ENCODE measurements around the gene RPP25L. TPM values are rescaled to one million over a fixed set of nuclear protein-coding genes. Genes with fewer than 3 reads are reported as not detected.

RPP25L gene
- total and polyA plus RNA-seq, 5 donors = 17.8 to 49.0 (median 33.8) TPM

GRCh38 chr9:34607331-34607730 is 4.6 kb downstream of the RPP25L start:
- Histone ChIP-seq H3K4me1 (ENCODE audit: control insufficient read depth, insufficient read depth, low read length) (peaks cover 8% of the 10 kb centered on the region), H3K4me3 (ENCODE audit: low read length) (no peak overlapping the region), H3K27me3 (ENCODE audit: control insufficient read depth, insufficient read depth) (no peaks in the 10 kb centered on the region), H3K9me3 (ENCODE audit: control insufficient read depth, low read length) (no peaks in the 10 kb centered on the region), H3K27ac (ENCODE audit: low read length) (no peak overlapping the region)
- DNase-seq (no peak), ATAC-seq (no peak)
- 48% methylated on average over 2 of the region's 2 CpGs for WGBS
- intact Hi-C loops (cut with DNase I) = loop anchor here in 1 of 4 donors (10.0 kb wide), 2 partner anchors 183 to 273 kb away; no protein-coding TSS in a partner anchor

GRCh38 chr9:34606905-34607304 is 5.0 kb downstream of the RPP25L start:
- intact Hi-C loops (cut with DNase I) = loop anchor here in 1 of 4 donors (10.0 kb wide), 2 partner anchors 182 to 272 kb away; no protein-coding TSS in a partner anchor
- Histone ChIP-seq H3K4me3 (ENCODE audit: low read length) (no peak overlapping the region), H3K4me1 (ENCODE audit: control insufficient read depth, insufficient read depth, low read length) (peaks cover 8% of the 10 kb centered on the region), H3K27me3 (ENCODE audit: control insufficient read depth, insufficient read depth) (no peaks in the 10 kb centered on the region), H3K9me3 (ENCODE audit: control insufficient read depth, low read length) (no peaks in the 10 kb centered on the region), H3K27ac (ENCODE audit: low read length) (no peak overlapping the region)
- ATAC-seq (no peak), DNase-seq (peak in 1 of 3 donors; percentile 14)
- WGBS = 84% methylated on average over 3 of the region's 3 CpGs

GRCh38 chr9:34606190-34606589 is 5.7 kb downstream of the RPP25L start:
- intact Hi-C loops (cut with DNase I) = loop anchor here in 1 of 4 donors (10.0 kb wide), 2 partner anchors 181 to 271 kb away; no protein-coding TSS in a partner anchor
- DNase-seq = no peak
- Histone ChIP-seq H3K4me1 (ENCODE audit: control insufficient read depth, insufficient read depth, low read length) (peaks cover 6% of the 10 kb centered on the region), H3K27ac (ENCODE audit: low read length) (no peak overlapping the region), H3K27me3 (ENCODE audit: control insufficient read depth, insufficient read depth) (no peaks in the 10 kb centered on the region), H3K4me3 (ENCODE audit: low read length) (no peak overlapping the region), H3K9me3 (ENCODE audit: control insufficient read depth, low read length) (no peaks in the 10 kb centered on the region)
- no peak for ATAC-seq

GRCh38 chr9:34603610-34604231 is 8.2 kb downstream of the RPP25L start:
- no peak overlapping the region for H3K4me3 ChIP-seq (ENCODE audit: low read length)
- no peaks in the 10 kb centered on the region for H3K9me3 ChIP-seq (ENCODE audit: control insufficient read depth, low read length)
- H3K27ac ChIP-seq (ENCODE audit: low read length) = no peak overlapping the region
- peaks cover 3% of the 10 kb centered on the region for H3K4me1 ChIP-seq (ENCODE audit: control insufficient read depth, insufficient read depth, low read length)
- DNase-seq (peak; percentile 79 to 96 (median 90)), ATAC-seq (peak; percentile 86 to 89)
- 49% methylated on average over 4 of the region's 4 CpGs for WGBS
- intact Hi-C loops (cut with DNase I) = loop anchor here in 2 of 4 donors (5.0 to 10.0 kb wide), 3 partner anchors 101 to 269 kb away; no protein-coding TSS in a partner anchor
- no peaks in the 10 kb centered on the region for H3K27me3 ChIP-seq (ENCODE audit: control insufficient read depth, insufficient read depth)

- WGBS = 79% methylated on average over 6 of the region's 6 CpGs
- intact Hi-C loops (cut with DNase I) = loop anchor here in 2 of 4 donors (5.0 to 10.0 kb wide), 3 partner anchors 100 to 267 kb away; no protein-coding TSS in a partner anchor
- Histone ChIP-seq H3K4me1 (ENCODE audit: control insufficient read depth, insufficient read depth, low read length) (peaks cover 3% of the 10 kb centered on the region), H3K27me3 (ENCODE audit: control insufficient read depth, insufficient read depth) (no peaks in the 10 kb centered on the region), H3K9me3 (ENCODE audit: control insufficient read depth, low read length) (no peaks in the 10 kb centered on the region), H3K27ac (ENCODE audit: low read length) (no peak overlapping the region), H3K4me3 (ENCODE audit: low read length) (no peak overlapping the region)
- no peak for ATAC-seq
- DNase-seq = peak in 1 of 3 donors; percentile 23
Observed at GRCh38 chr9:34601937-34602573, 9.8 kb downstream of the RPP25L start.

GRCh38 chr9:34600908-34601307 is 11.0 kb downstream of the RPP25L start:
- H3K4me1 ChIP-seq (ENCODE audit: control insufficient read depth, insufficient read depth, low read length) = peaks cover 3% of the 10 kb centered on the region
- ATAC-seq = no peak
- intact Hi-C loops (cut with DNase I) = loop anchor here in 2 of 4 donors (5.0 to 10.0 kb wide), 3 partner anchors 99 to 266 kb away; no protein-coding TSS in a partner anchor
- H3K27me3 ChIP-seq (ENCODE audit: control insufficient read depth, insufficient read depth) = no peaks in the 10 kb centered on the region
- DNase-seq = peak in 1 of 3 donors; percentile 38
- H3K27ac ChIP-seq (ENCODE audit: low read length) = no peak overlapping the region
- H3K4me3 ChIP-seq (ENCODE audit: low read length) = no peak overlapping the region
- H3K9me3 ChIP-seq (ENCODE audit: control insufficient read depth, low read length) = no peaks in the 10 kb centered on the region
- WGBS = 37% methylated on average over 1 of the region's 1 CpG

GRCh38 chr9:34599546-34599945 is 12.4 kb downstream of the RPP25L start:
- no peak for ATAC-seq
- intact Hi-C loops (cut with DNase I) = loop anchor here in 2 of 4 donors (5.0 to 10.0 kb wide), 5 partner anchors 155 to 265 kb away; no protein-coding TSS in a partner anchor
- WGBS = 20% methylated on average over 1 of the region's 1 CpG

GRCh38 chr9:34594177-34594576 is 17.7 kb downstream of the RPP25L start:
- intact Hi-C loops (cut with DNase I) = loop anchor here in 2 of 4 donors (10.0 kb wide), 4 partner anchors 149 to 259 kb away; no protein-coding TSS in a partner anchor
- H3K9me3 ChIP-seq (ENCODE audit: control insufficient read depth, low read length) = no peaks in the 10 kb centered on the region
- no peaks in the 10 kb centered on the region for H3K27me3 ChIP-seq (ENCODE audit: control insufficient read depth, insufficient read depth)
- ATAC-seq (peak in 1 of 2 donors; percentile 1), DNase-seq (peak in 2 of 3 donors; percentile 87 to 92)
- 32% methylated on average over 9 of the region's 9 CpGs for WGBS
- peak overlapping the region; percentile 29 for H3K27ac ChIP-seq (ENCODE audit: low read length)
- no peak overlapping the region for H3K4me3 ChIP-seq (ENCODE audit: low read length)
- peaks cover 4% of the 10 kb centered on the region for H3K4me1 ChIP-seq (ENCODE audit: control insufficient read depth, insufficient read depth, low read length)

More at GRCh38 chr9:34599546-34599945, 12.4 kb downstream of the RPP25L start:
- Histone ChIP-seq H3K9me3 (ENCODE audit: control insufficient read depth, low read length) (no peaks in the 10 kb centered on the region), H3K27me3 (ENCODE audit: control insufficient read depth, insufficient read depth) (no peaks in the 10 kb centered on the region), H3K4me1 (ENCODE audit: control insufficient read depth, insufficient read depth, low read length) (peaks cover 3% of the 10 kb centered on the region), H3K27ac (ENCODE audit: low read length) (no peak overlapping the region), H3K4me3 (ENCODE audit: low read length) (no peak overlapping the region)
- DNase-seq = peak in 1 of 3 donors; percentile 2

GRCh38 chr9:34592895-34593601 is 18.8 kb downstream of the RPP25L start:
- Histone ChIP-seq H3K9me3 (ENCODE audit: control insufficient read depth, low read length) (no peaks in the 10 kb centered on the region), H3K27me3 (ENCODE audit: control insufficient read depth, insufficient read depth) (no peaks in the 10 kb centered on the region), H3K27ac (ENCODE audit: low read length) (peak overlapping the region; percentile 57), H3K4me1 (ENCODE audit: control insufficient read depth, insufficient read depth, low read length) (peaks cover 4% of the 10 kb centered on the region), H3K4me3 (ENCODE audit: low read length) (no peak overlapping the region)
- DNase-seq (peak; percentile 89 to 97 (median 96)), ATAC-seq (peak; percentile 78 to 80)
- WGBS = 8% methylated on average over 26 of the region's 26 CpGs
- intact Hi-C loops (cut with DNase I) = loop anchor here in 3 of 4 donors (2.0 to 10.0 kb wide), 5 partner anchors 44 to 258 kb away; no protein-coding TSS in a partner anchor

- H3K4me3 ChIP-seq (ENCODE audit: low read length) = no peak overlapping the region
- H3K27ac ChIP-seq (ENCODE audit: low read length) = no peak overlapping the region
- no peaks in the 10 kb centered on the region for H3K27me3 ChIP-seq (ENCODE audit: control insufficient read depth, insufficient read depth)
- intact Hi-C loops (cut with DNase I) = loop anchor here (1.0 to 10.0 kb wide), 7 partner anchors 43 to 257 kb away; no protein-coding TSS in a partner anchor
- DNase-seq (peak in 2 of 3 donors; percentile 51 to 61), ATAC-seq (no peak)
- H3K9me3 ChIP-seq (ENCODE audit: control insufficient read depth, low read length) = no peaks in the 10 kb centered on the region
- 34% methylated on average over 16 of the region's 16 CpGs for WGBS
- H3K4me1 ChIP-seq (ENCODE audit: control insufficient read depth, insufficient read depth, low read length) = peaks cover 4% of the 10 kb centered on the region
Observed at GRCh38 chr9:34591917-34592866, 19.7 kb downstream of the RPP25L start.
